HG02623 (cell line): Measurements from ENCODE around the gene OR10H2.
"Not testable (repeated sequence)": the region's sequence is repeated elsewhere in the genome, so short reads cannot be mapped to it uniquely, and the experiment has no call there.

Experiments used
- ATAC-seq: cut with Tn5 transposase; IDR thresholded peaks from one replicate; pipeline ENCODE4 v1.9.1; 2021; ENCODE audit warnings: moderate library complexity; ENCODE audit not compliant: unreplicated experiment

OR10H2 gene

DNA sequence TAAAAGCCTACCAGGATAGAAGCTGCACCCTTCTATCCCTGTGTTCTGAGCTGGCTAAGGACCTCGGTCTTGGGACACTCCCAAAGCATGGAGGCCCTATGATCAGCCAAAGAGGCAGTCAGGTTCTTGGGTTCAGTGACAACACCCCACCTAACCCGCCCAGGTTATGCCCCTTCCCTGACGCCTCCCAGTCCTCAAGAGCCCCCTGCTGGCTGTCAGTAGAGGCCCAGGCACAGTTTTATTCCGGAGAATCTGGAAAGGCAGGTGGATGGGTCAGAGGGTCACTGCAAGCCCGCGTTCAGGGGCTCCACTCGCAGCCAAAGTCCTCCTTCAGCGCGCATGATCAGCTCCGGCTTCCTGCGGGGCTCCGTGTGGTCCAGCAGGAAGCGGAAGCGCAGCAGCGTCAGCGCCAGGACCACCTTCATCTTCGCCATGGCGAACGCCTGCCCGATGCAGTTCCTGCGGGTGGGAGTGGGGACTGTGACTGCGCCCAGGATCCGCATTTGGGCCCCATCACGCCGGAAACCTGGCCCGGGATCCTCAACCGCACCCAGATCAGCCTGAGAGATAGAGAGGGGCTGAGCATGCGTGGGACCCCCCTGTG lies 32.2 kb downstream of the OR10H2 start:
- ATAC-seq: no peak

GRCh38 chr19:15769586-15769985 lies 41.8 kb downstream of the OR10H2 start:
- no peak for ATAC-seq

GRCh38 chr19:15774159-15774558 lies 46.3 kb downstream of the OR10H2 start:
- not testable (repeated sequence) for ATAC-seq

DNA sequence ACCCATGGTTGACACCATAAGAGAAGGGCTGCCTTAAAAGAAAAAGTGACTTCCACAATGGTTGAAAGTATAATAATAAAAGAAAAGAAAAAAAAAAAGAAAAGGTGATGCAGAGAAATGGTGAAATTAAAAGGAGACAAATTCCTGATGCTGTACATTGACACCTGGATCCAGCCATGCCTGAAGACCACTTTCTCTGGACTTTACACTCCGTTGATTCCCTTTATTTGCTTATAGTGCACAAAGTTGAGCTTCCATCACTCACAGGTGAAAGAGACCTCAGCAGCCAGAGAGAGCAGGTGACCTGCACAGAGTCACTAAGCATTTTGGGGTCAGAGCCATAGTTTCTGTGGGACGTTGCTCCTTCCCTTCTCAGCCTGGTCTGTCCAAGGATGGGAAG lies 47.4 kb downstream of the OR10H2 start:
- ATAC-seq: no peak

DNA sequence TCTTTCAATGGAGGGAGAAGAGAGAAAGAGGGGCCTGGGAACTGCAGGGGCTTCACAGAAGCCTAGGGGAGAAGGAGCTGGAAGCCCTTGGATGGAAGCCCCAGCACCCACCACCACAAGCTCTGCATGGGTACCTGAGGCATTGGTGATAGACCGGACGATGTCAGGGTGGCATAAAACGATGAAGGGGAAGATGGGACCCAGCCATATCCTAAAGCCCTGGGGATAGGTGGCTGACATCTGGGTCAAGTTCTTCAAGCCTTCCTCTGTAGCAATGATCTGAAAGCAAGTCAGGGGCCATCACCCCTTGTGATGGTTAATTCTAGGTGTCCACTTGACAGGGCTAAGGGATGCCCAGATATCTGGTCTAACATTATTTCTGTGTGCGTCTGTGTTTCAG lies 48.4 kb downstream of the OR10H2 start:
- ATAC-seq: no peak

GRCh38 chr19:15776991-15777970 lies 49.5 kb downstream of the OR10H2 start:
- ATAC-seq: no peak
